ENCODE data around the gene ERBB4.
A peak's percentile ranks its signal among the peaks of the same experiment; 100 is the strongest.
"Not testable (repeated sequence)": the region's sequence is repeated elsewhere in the genome, so short reads cannot be mapped to it uniquely, and the experiment has no call there.

Gene ERBB4

GRCh38 chr2:211800001-211800400, 738.6 kb downstream of the ERBB4 start:
- no peak for DNase-seq

- DNase-seq = no peak
Measured at GRCh38 chr2:211798868-211799267, 739.7 kb downstream of the ERBB4 start.

GRCh38 chr2:211793690-211794089, 744.9 kb downstream of the ERBB4 start:
- DNase-seq = no peak

- no peak for DNase-seq
Measured at GRCh38 chr2:211789982-211790381, 748.6 kb downstream of the ERBB4 start.

GRCh38 chr2:211766689-211767088, 771.9 kb downstream of the ERBB4 start:
- DNase-seq = no peak

GRCh38 chr2:211762479-211762878, 776.1 kb downstream of the ERBB4 start:
- no peak for DNase-seq

- no peak for DNase-seq
Measured at GRCh38 chr2:211760103-211760502, 778.5 kb downstream of the ERBB4 start.

GRCh38 chr2:211756266-211756665, 782.3 kb downstream of the ERBB4 start:
- no peak for DNase-seq

GRCh38 chr2:211755187-211755586, 783.4 kb downstream of the ERBB4 start:
- no peak for DNase-seq

GRCh38 chr2:211751848-211752247, 786.8 kb downstream of the ERBB4 start:
- no peak for DNase-seq

- DNase-seq = no peak
Measured at GRCh38 chr2:211748339-211748738, 790.3 kb downstream of the ERBB4 start.

GRCh38 chr2:211745295-211746097, 793.1 kb downstream of the ERBB4 start:
- DNase-seq = peak; percentile 62

GRCh38 chr2:211744379-211744778, 794.2 kb downstream of the ERBB4 start:
- DNase-seq = no peak

GRCh38 chr2:211741966-211742365, 796.6 kb downstream of the ERBB4 start:
- no peak for DNase-seq

GRCh38 chr2:211737282-211737681, 801.3 kb downstream of the ERBB4 start:
- peak; percentile 12 for DNase-seq

GRCh38 chr2:211730215-211730614, 808.4 kb downstream of the ERBB4 start:
- DNase-seq = no peak

- no peak for DNase-seq
Measured at GRCh38 chr2:211729433-211729832, 809.2 kb downstream of the ERBB4 start.

- DNase-seq = no peak
Measured at GRCh38 chr2:211724933-211725332, 813.7 kb downstream of the ERBB4 start.

GRCh38 chr2:211723398-211723797, 815.2 kb downstream of the ERBB4 start:
- no peak for DNase-seq

GRCh38 chr2:211722928-211723327, 815.7 kb downstream of the ERBB4 start:
- DNase-seq = no peak

- DNase-seq = not testable (repeated sequence)
Measured at GRCh38 chr2:211721874-211722273, 816.7 kb downstream of the ERBB4 start.

GRCh38 chr2:211709389-211709788, 829.2 kb downstream of the ERBB4 start:
- DNase-seq = no peak

GRCh38 chr2:211692689-211693088, 845.9 kb downstream of the ERBB4 start:
- no peak for DNase-seq

GRCh38 chr2:211690736-211691135, 847.9 kb downstream of the ERBB4 start:
- DNase-seq = no peak

GRCh38 chr2:211688196-211688595, 850.4 kb downstream of the ERBB4 start:
- DNase-seq = no peak

All from fibroblast of skin of back (primary cell).